PC-3 (cell line): ENCODE data around the gene SCAPER. TPM values are rescaled to one million over a fixed set of nuclear protein-coding genes. Genes with fewer than 3 reads are reported as not detected.

Experiments
- ATAC-seq: fragments of 200-7000 bp; cut with Tn5 transposase; 2 replicates; pipeline ENCODE4 v1.9.1; 2020; ENCODE audit warnings: mild to moderate bottlenecking, moderate library complexity
- BruUV-seq: library from RNA; stranded (reverse); fragments of 400-500 nt; replicated peaks from 2 replicates; lab custom pipeline; 2021; lab: Mats Ljungman, UMichigan
- CTCF ChIA-PET: fragments of 300-600 bp; sonication (Branson Sonifier 250); formaldehyde crosslinking; loops from one replicate; lab custom pipeline; 2022; ENCODE audit warnings: antibody characterized with exemption; lab: Charles Lee
- POLR2A ChIA-PET: fragments of 300-600 bp; sonication (Branson Sonifier 250); formaldehyde crosslinking; loops from one replicate; lab custom pipeline; 2022; ENCODE audit warnings: antibody characterized with exemption; ENCODE audit not compliant: unreplicated experiment; lab: Charles Lee
- DNase-seq: peaks from one replicate; pipeline ENCODE4 v3.0.0-alpha.2; 2015
- H2AFZ ChIP-seq: fragments of 300-600 bp; sonication (generic); 2 replicates; pipeline ENCODE4 v1.6.0; 2016; ENCODE audit warnings: antibody characterized with exemption, low read length
- H3F3A ChIP-seq: fragments of 300-600 bp; sonication (generic); one replicate; pipeline ENCODE4 v1.6.0; 2017; ENCODE audit warnings: antibody characterized with exemption, low read length, control low read depth, mild to moderate bottlenecking; ENCODE audit not compliant: unreplicated experiment
- H3K27ac ChIP-seq: fragments of 300-600 bp; sonication (generic); 2 replicates; pipeline ENCODE4 v1.5.1; 2016; ENCODE audit warnings: mild to moderate bottlenecking, low read length
- H3K27me3 ChIP-seq: fragments of 300-600 bp; sonication (generic); 2 replicates; pipeline ENCODE4 v1.6.1; 2016; ENCODE audit warnings: low read length, mixed read lengths
- H3K36me3 ChIP-seq: fragments of 300-600 bp; sonication (generic); 2 replicates; pipeline ENCODE4 v1.6.1; 2016; ENCODE audit warnings: low read depth, mixed run types, low read length, mixed read lengths
- H3K4me1 ChIP-seq: fragments of 300-600 bp; sonication (generic); 2 replicates; pipeline ENCODE4 v1.5.1; 2016; ENCODE audit warnings: low read length; ENCODE audit not compliant: insufficient read depth
- H3K4me2 ChIP-seq: fragments of 300-600 bp; sonication (generic); 2 replicates; pipeline ENCODE4 v1.6.0; 2016; ENCODE audit warnings: low read length
- H3K4me3 ChIP-seq: fragments of 300-600 bp; sonication (generic); 2 replicates; pipeline ENCODE4 v1.5.1; 2016; ENCODE audit warnings: mild to moderate bottlenecking, low read length, mixed read lengths
- H3K79me2 ChIP-seq: fragments of 300-600 bp; sonication (generic); 2 replicates; pipeline ENCODE4 v1.6.1; 2017; ENCODE audit warnings: low read length, mixed read lengths
- H3K9ac ChIP-seq: fragments of 300-600 bp; sonication (generic); 2 replicates; pipeline ENCODE4 v1.6.0; 2016; ENCODE audit warnings: mild to moderate bottlenecking, low read length
- H3K9me2 ChIP-seq: fragments of 300-600 bp; sonication (generic); replicated peaks from 2 replicates; pipeline ENCODE4 v1.6.1; 2016; ENCODE audit warnings: mixed run types, low read length, mixed read lengths
- H3K9me3 ChIP-seq: fragments of 300-600 bp; sonication (generic); 2 replicates; pipeline ENCODE4 v1.6.1; 2016; ENCODE audit warnings: low read length, mixed read lengths
- H4K20me1 ChIP-seq: fragments of 300-600 bp; sonication (generic); 2 replicates; pipeline ENCODE4 v1.6.1; 2016; ENCODE audit warnings: low read length, mixed read lengths
- EZH2 ChIP-seq: fragments of 300-600 bp; sonication (generic); IDR thresholded peaks from one replicate; pipeline ENCODE4 v1.6.1; 2017; ENCODE audit warnings: antibody characterized with exemption, mild to moderate bottlenecking, low read length; ENCODE audit not compliant: unreplicated experiment
- EZH2phosphoT487 ChIP-seq: fragments of 300-600 bp; sonication (generic); IDR thresholded peaks from 2 replicates; pipeline ENCODE4 v1.6.1; 2018; ENCODE audit warnings: mild to moderate bottlenecking, antibody characterized with exemption, low read length, borderline replicate concordance
- intact Hi-C: fragments of 100-400 bp; cut with micrococcal nuclease; formaldehyde crosslinking; loops from 2 replicates; pipeline ENCODE4 v1.9.0; 2023
- total RNA-seq: library from RNA; depleted of rRNA; stranded (reverse); fragments of >200 nt; gene quantifications from 2 replicates; pipeline ENCODE4 v1.2.3, GENCODE V29; 2014
- TF ChIP-seq, protein P1 (sequence below): fragments of 300-600 bp; sonication (generic); conservative IDR thresholded peaks from 2 replicates; pipeline ENCODE4 v1.5.1; 2017; ENCODE audit warnings: antibody characterized with exemption, low read depth, mild to moderate bottlenecking, low read length

SCAPER gene
- total RNA-seq, 1 experiment from 2014 or later, result 6.0 TPM

DNA sequence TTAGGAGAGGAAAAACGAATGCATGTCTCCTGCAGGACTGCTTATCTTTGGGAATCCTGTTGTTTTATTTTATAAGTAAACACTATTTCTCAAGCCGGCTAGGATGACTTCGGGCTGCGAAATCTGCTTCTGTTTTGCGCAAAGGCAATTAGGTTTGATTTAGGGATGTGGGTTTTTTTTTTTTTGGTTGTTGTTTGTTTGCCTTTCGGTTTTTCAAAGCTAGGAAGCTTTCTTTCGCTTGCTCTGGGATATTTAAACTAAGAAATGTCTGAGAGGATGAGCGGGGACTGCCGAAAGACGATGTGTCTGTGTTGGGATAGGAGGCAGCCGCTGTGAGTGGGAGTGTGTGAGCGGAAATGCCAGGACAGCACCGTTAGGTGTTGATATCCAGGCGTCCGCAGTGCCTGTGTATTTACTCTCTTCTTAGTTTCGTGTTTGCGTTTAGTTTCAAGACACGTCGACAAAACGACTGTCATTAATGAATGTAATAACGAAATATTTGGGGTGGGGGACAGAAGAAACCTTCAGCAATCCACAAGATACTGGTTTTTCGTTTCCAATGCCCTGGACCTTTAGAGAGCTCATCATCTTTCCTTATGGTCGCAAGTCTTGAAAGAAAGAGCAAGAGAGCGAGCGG, 568.0 kb downstream of the SCAPER start:
- Histone ChIP-seq H3K27me3 (no peaks in the 10 kb centered on the region), H3K9ac (peak overlapping the region; percentile 49), H3K4me2 (peak overlapping the region; percentile 78), H4K20me1 (no peaks in the 10 kb centered on the region), H3F3A (no peaks in the 10 kb centered on the region), H3K27ac (peak overlapping the region; percentile 27), H3K9me2 (no peaks in the 10 kb centered on the region), H2AFZ (peak overlapping the region; percentile 77), H3K4me3 (peak overlapping the region; percentile 75), H3K9me3 (no peaks in the 10 kb centered on the region), H3K36me3 (no peaks in the 10 kb centered on the region), H3K79me2 (peaks cover 14% of the 10 kb centered on the region), H3K4me1 (peaks cover 15% of the 10 kb centered on the region)
- DNase-seq (peak; percentile 53), ATAC-seq (peak; percentile 56)
- POLR2A ChIA-PET, result interaction anchor here (0.5 to 0.7 kb wide), 4 partner anchors 8 to 311 kb away, joined by 8 to 16 read pairs (median 14); no protein-coding TSS in a partner anchor
- TF ChIP-seq, protein P1, sequence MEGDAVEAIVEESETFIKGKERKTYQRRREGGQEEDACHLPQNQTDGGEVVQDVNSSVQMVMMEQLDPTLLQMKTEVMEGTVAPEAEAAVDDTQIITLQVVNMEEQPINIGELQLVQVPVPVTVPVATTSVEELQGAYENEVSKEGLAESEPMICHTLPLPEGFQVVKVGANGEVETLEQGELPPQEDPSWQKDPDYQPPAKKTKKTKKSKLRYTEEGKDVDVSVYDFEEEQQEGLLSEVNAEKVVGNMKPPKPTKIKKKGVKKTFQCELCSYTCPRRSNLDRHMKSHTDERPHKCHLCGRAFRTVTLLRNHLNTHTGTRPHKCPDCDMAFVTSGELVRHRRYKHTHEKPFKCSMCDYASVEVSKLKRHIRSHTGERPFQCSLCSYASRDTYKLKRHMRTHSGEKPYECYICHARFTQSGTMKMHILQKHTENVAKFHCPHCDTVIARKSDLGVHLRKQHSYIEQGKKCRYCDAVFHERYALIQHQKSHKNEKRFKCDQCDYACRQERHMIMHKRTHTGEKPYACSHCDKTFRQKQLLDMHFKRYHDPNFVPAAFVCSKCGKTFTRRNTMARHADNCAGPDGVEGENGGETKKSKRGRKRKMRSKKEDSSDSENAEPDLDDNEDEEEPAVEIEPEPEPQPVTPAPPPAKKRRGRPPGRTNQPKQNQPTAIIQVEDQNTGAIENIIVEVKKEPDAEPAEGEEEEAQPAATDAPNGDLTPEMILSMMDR, result no peak
- TF ChIP-seq EZH2phosphoT487, result no peak
- TF ChIP-seq EZH2, result no peak
- no TSS peak for BruUV-seq
- intact Hi-C loops, result loop anchor here (2.0 to 10.0 kb wide), 4 partner anchors 24 to 528 kb away; no protein-coding TSS in a partner anchor
- CTCF ChIA-PET, result interaction anchor here (0.5 to 0.6 kb wide), 2 partner anchors 24 to 180 kb away, joined by 4 to 13 read pairs; no protein-coding TSS in a partner anchor

DNA sequence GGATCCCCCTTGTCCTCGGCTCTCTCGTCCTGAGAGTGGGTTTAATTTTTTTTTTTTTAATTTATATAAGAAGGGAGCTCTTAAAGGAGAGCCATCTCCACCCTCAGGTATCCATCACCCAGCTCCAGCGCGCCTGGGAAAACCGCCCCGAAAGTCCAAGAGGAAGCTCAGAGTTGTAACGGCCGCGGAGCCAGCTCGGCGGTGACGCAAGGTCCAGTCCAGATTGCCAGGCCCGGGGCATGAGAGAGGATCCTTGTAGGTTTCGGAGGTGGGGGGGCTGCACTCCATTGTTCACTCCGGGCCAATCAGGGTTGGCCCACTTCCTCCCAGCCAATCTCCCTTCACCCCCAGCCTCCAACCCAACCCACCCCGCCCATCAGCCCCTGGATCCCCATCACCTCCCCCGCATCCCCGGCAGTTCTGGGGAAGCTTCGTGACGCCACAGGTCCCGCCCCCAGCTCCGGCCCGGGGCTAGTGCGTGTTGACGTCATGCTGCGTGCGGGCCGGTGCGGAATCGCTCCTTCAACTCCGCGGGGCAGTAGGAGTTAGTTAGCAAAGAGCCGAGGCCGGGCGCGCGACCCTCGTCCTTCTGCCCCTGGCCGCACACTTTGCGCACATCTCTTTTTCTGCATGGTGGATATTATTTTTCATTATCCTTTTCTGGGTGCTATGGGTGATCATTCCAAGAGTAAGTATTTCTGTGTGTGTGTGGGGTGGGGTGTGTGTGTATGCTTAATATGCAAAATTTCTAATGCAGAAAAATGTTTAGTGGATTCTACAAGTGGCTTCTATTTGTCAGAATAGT, 568.7 kb downstream of the SCAPER start, which contains the start of gene ISL2:
Gene ISL2 (plus strand): TSS at position 520 of the 805 bp plus-strand sequence. CDS start 111 bp downstream, at position 631.
- Histone ChIP-seq H3K27ac (peak within 1 kb of the TSS; percentile 76), H2AFZ (peak within 1 kb of the TSS; percentile 79)
- peak; percentile 90 for ATAC-seq

More for the DNA sequence above, 568.7 kb downstream of the SCAPER start, which contains the start of gene ISL2:
- TF ChIP-seq EZH2phosphoT487, result no peak
- TF ChIP-seq EZH2, result no peak
- TF ChIP-seq, protein P1, result no peak
- ChIA-PET CTCF (interaction anchor here (0.5 to 0.8 kb wide), 4 partner anchors 9 to 181 kb away, joined by 4 to 13 read pairs (median 5); no protein-coding TSS in a partner anchor), POLR2A (interaction anchor here (0.5 to 0.7 kb wide), 8 partner anchors 9 to 1888 kb away, joined by 3 to 16 read pairs (median 8); no protein-coding TSS in a partner anchor)
- DNase-seq, result peak; percentile 92
- Histone ChIP-seq H3K4me1 (peaks cover 15% of the 10 kb centered on the region), H3K9me3 (no peaks in the 10 kb centered on the region), H3F3A (no peaks in the 10 kb centered on the region), H3K36me3 (no peaks in the 10 kb centered on the region), H3K9me2 (no peaks in the 10 kb centered on the region), H3K79me2 (peaks cover 14% of the 10 kb centered on the region), H4K20me1 (no peaks in the 10 kb centered on the region), H3K9ac (peak within 1 kb of the TSS; percentile 80), H3K4me3 (peak within 1 kb of the TSS; percentile 75), H3K27me3 (no peaks in the 10 kb centered on the region), H3K4me2 (peak within 1 kb of the TSS; percentile 94)
- intact Hi-C loops, result loop anchor here (2.0 to 10.0 kb wide), 4 partner anchors 24 to 528 kb away; no protein-coding TSS in a partner anchor
- TSS peak; percentile 77 for BruUV-seq
